Stimulated activated memory B cell treated with anti-CD40 and anti-IgM and Interleukin-4, amounts not matched to agents 10 μg/mL and 1 μg/mL and 100 μg/mL, for 72 hours (primary cell): ENCODE results near the gene UCMA.

Experiments
- ATAC-seq: fragments of 150-1000 bp; cut with Tn5 transposase; 2 replicates; pipeline ENCODE4 v1.10.0; 2021
- H3K27ac Mint-ChIP-seq: one replicate; pipeline ENCODE4 v1.8.0; 2022; ENCODE audit warnings: mild to moderate bottlenecking, mixed read lengths
- H3K27me3 Mint-ChIP-seq: one replicate; pipeline ENCODE4 v1.8.0; 2022; ENCODE audit warnings: mixed read lengths
- H3K36me3 Mint-ChIP-seq: one replicate; pipeline ENCODE4 v1.8.0; 2022; ENCODE audit warnings: mixed read lengths
- H3K4me1 Mint-ChIP-seq: one replicate; pipeline ENCODE4 v1.8.0; 2022; ENCODE audit warnings: mixed read lengths
- H3K4me3 Mint-ChIP-seq: one replicate; pipeline ENCODE4 v1.8.0; 2022; ENCODE audit warnings: mild to moderate bottlenecking, moderate library complexity, mixed read lengths
- H3K9me3 Mint-ChIP-seq: one replicate; pipeline ENCODE4 v1.8.0; 2022; ENCODE audit warnings: mixed read lengths

UCMA gene

GRCh38 chr10:13219685-13220670 is 14.2 kb downstream of the UCMA start:
- H3K27me3 Mint-ChIP-seq, result no peaks in the 10 kb centered on the region
- no peak overlapping the region for H3K4me3 Mint-ChIP-seq
- H3K27ac Mint-ChIP-seq, result no peak overlapping the region
- ATAC-seq, result peak; percentile 87
- no peaks in the 10 kb centered on the region for H3K36me3 Mint-ChIP-seq
- no peaks in the 10 kb centered on the region for H3K4me1 Mint-ChIP-seq
- no peaks in the 10 kb centered on the region for H3K9me3 Mint-ChIP-seq

- no peak overlapping the region for H3K27ac Mint-ChIP-seq
- no peak for ATAC-seq
- no peaks in the 10 kb centered on the region for H3K4me1 Mint-ChIP-seq
- H3K36me3 Mint-ChIP-seq, result no peaks in the 10 kb centered on the region
- H3K4me3 Mint-ChIP-seq, result no peak overlapping the region
- no peaks in the 10 kb centered on the region for H3K9me3 Mint-ChIP-seq
- H3K27me3 Mint-ChIP-seq, result no peaks in the 10 kb centered on the region
These were observed 15.3 kb downstream of the UCMA start for GRCh38 chr10:13218878-13219277.

GRCh38 chr10:13213163-13213562 is 21.0 kb downstream of the UCMA start:
- Mint-ChIP-seq H3K9me3 (no peaks in the 10 kb centered on the region), H3K36me3 (no peaks in the 10 kb centered on the region), H3K4me3 (no peak overlapping the region), H3K27me3 (no peaks in the 10 kb centered on the region), H3K4me1 (no peaks in the 10 kb centered on the region), H3K27ac (no peak overlapping the region)
- no peak for ATAC-seq

GRCh38 chr10:13206546-13207443 is 27.4 kb downstream of the UCMA start:
- Mint-ChIP-seq H3K4me1 (no peaks in the 10 kb centered on the region), H3K27me3 (no peaks in the 10 kb centered on the region), H3K9me3 (no peaks in the 10 kb centered on the region), H3K4me3 (no peak overlapping the region), H3K36me3 (no peaks in the 10 kb centered on the region), H3K27ac (no peak overlapping the region)
- no peak for ATAC-seq

- no peaks in the 10 kb centered on the region for H3K27me3 Mint-ChIP-seq
- no peaks in the 10 kb centered on the region for H3K4me1 Mint-ChIP-seq
- ATAC-seq, result no peak
- H3K27ac Mint-ChIP-seq, result no peak overlapping the region
- no peaks in the 10 kb centered on the region for H3K9me3 Mint-ChIP-seq
- no peak overlapping the region for H3K4me3 Mint-ChIP-seq
- H3K36me3 Mint-ChIP-seq, result no peaks in the 10 kb centered on the region
These were observed 28.1 kb downstream of the UCMA start for GRCh38 chr10:13206091-13206490.

- Mint-ChIP-seq H3K36me3 (no peaks in the 10 kb centered on the region), H3K27ac (no peak overlapping the region), H3K4me1 (no peaks in the 10 kb centered on the region), H3K4me3 (no peak overlapping the region), H3K9me3 (no peaks in the 10 kb centered on the region), H3K27me3 (no peaks in the 10 kb centered on the region)
- no peak for ATAC-seq
These were observed 33.0 kb downstream of the UCMA start for GRCh38 chr10:13201132-13201531.

- Mint-ChIP-seq H3K27me3 (no peaks in the 10 kb centered on the region), H3K4me1 (no peaks in the 10 kb centered on the region), H3K9me3 (no peaks in the 10 kb centered on the region), H3K27ac (no peak overlapping the region), H3K36me3 (no peaks in the 10 kb centered on the region), H3K4me3 (no peak overlapping the region)
- ATAC-seq, result no peak
These were observed 39.2 kb downstream of the UCMA start for GRCh38 chr10:13195016-13195415.

- no peak for ATAC-seq
- no peaks in the 10 kb centered on the region for H3K27me3 Mint-ChIP-seq
- no peak overlapping the region for H3K27ac Mint-ChIP-seq
- peaks cover 1% of the 10 kb centered on the region for H3K36me3 Mint-ChIP-seq
- H3K4me3 Mint-ChIP-seq, result no peak overlapping the region
- H3K4me1 Mint-ChIP-seq, result no peaks in the 10 kb centered on the region
- H3K9me3 Mint-ChIP-seq, result no peaks in the 10 kb centered on the region
These were observed 40.5 kb downstream of the UCMA start for GRCh38 chr10:13193637-13194036.

GRCh38 chr10:13191362-13191761 is 42.8 kb downstream of the UCMA start:
- Mint-ChIP-seq H3K4me3 (no peak overlapping the region), H3K4me1 (no peaks in the 10 kb centered on the region), H3K27ac (no peak overlapping the region), H3K9me3 (no peaks in the 10 kb centered on the region), H3K36me3 (peaks cover 7% of the 10 kb centered on the region), H3K27me3 (no peaks in the 10 kb centered on the region)
- no peak for ATAC-seq

- H3K36me3 Mint-ChIP-seq, result peaks cover 13% of the 10 kb centered on the region
- no peak overlapping the region for H3K27ac Mint-ChIP-seq
- H3K27me3 Mint-ChIP-seq, result no peaks in the 10 kb centered on the region
- H3K9me3 Mint-ChIP-seq, result no peaks in the 10 kb centered on the region
- H3K4me1 Mint-ChIP-seq, result no peaks in the 10 kb centered on the region
- no peak for ATAC-seq
- no peak overlapping the region for H3K4me3 Mint-ChIP-seq
These were observed 43.4 kb downstream of the UCMA start for GRCh38 chr10:13190816-13191215.

- H3K27me3 Mint-ChIP-seq, result no peaks in the 10 kb centered on the region
- no peaks in the 10 kb centered on the region for H3K9me3 Mint-ChIP-seq
- H3K4me3 Mint-ChIP-seq, result no peak overlapping the region
- no peak for ATAC-seq
- H3K36me3 Mint-ChIP-seq, result peaks cover 13% of the 10 kb centered on the region
- H3K4me1 Mint-ChIP-seq, result no peaks in the 10 kb centered on the region
- no peak overlapping the region for H3K27ac Mint-ChIP-seq
These were observed 44.2 kb downstream of the UCMA start for GRCh38 chr10:13189961-13190360.

GRCh38 chr10:13188593-13188992 is 45.6 kb downstream of the UCMA start:
- H3K9me3 Mint-ChIP-seq, result no peaks in the 10 kb centered on the region
- peaks cover 4% of the 10 kb centered on the region for H3K4me1 Mint-ChIP-seq
- ATAC-seq, result no peak
- no peak overlapping the region for H3K27ac Mint-ChIP-seq
- H3K27me3 Mint-ChIP-seq, result peaks cover 2% of the 10 kb centered on the region
- H3K36me3 Mint-ChIP-seq, result peaks cover 18% of the 10 kb centered on the region
- no peak overlapping the region for H3K4me3 Mint-ChIP-seq

GRCh38 chr10:13187135-13187534 is 47.0 kb downstream of the UCMA start:
- Mint-ChIP-seq H3K36me3 (peaks cover 28% of the 10 kb centered on the region), H3K4me3 (no peak overlapping the region), H3K27me3 (peaks cover 7% of the 10 kb centered on the region), H3K9me3 (no peaks in the 10 kb centered on the region), H3K4me1 (peaks cover 8% of the 10 kb centered on the region), H3K27ac (no peak overlapping the region)
- ATAC-seq, result no peak

GRCh38 chr10:13184730-13185514 is 49.3 kb downstream of the UCMA start:
- Mint-ChIP-seq H3K27me3 (peaks cover 7% of the 10 kb centered on the region), H3K27ac (no peak overlapping the region), H3K36me3 (peaks cover 28% of the 10 kb centered on the region)

GRCh38 chr10:13184276-13184675 is 49.9 kb downstream of the UCMA start:
- no peak for ATAC-seq
- H3K36me3 Mint-ChIP-seq, result peaks cover 28% of the 10 kb centered on the region
- no peaks in the 10 kb centered on the region for H3K9me3 Mint-ChIP-seq
- peak overlapping the region; percentile 90 for H3K27ac Mint-ChIP-seq
- peaks cover 8% of the 10 kb centered on the region for H3K4me1 Mint-ChIP-seq
- peaks cover 7% of the 10 kb centered on the region for H3K27me3 Mint-ChIP-seq
- no peak overlapping the region for H3K4me3 Mint-ChIP-seq

More at GRCh38 chr10:13184730-13185514, 49.3 kb downstream of the UCMA start:
- no peaks in the 10 kb centered on the region for H3K9me3 Mint-ChIP-seq
- ATAC-seq, result no peak
- no peak overlapping the region for H3K4me3 Mint-ChIP-seq
- peaks cover 8% of the 10 kb centered on the region for H3K4me1 Mint-ChIP-seq
